Gastroesophageal sphincter (tissue), 4 donors: ENCODE data around the gene MRPS15. TPM values are rescaled to one million over a fixed set of nuclear protein-coding genes. Genes with fewer than 3 reads are reported as not detected.
A peak's percentile ranks its signal among the peaks of the same experiment; 100 is the strongest.
"Not testable (repeated sequence)": the region's sequence is repeated elsewhere in the genome, so short reads cannot be mapped to it uniquely, and the experiment has no call there.

Experiments used
- ATAC-seq: fragments of 150-250 bp; one replicate; pipeline ENCODE4 v1.9.1; 2016; ENCODE audit warnings: mild to moderate bottlenecking, moderate library complexity
- H3K27ac ChIP-seq, 4 donors: fragments of 200-600 bp; sonication (generic) in 3 of 4; 1 replicate in 3 of 4; 2 replicates in 1 of 4; pipeline ENCODE4 v1.5.1; 2016 to 2019
- H3K27me3 ChIP-seq: fragments of 200-600 bp; sonication (generic); one replicate; pipeline ENCODE4 v1.5.1; 2019
- H3K36me3 ChIP-seq, 2 donors: fragments of 200-600 bp; sonication (generic); one replicate each; pipeline ENCODE4 v1.5.1; 2019; ENCODE audit warnings: control low read depth in 1 of 2
- H3K4me1 ChIP-seq, 3 donors: fragments of 200-600 bp; sonication (generic); 1 replicate in 2 of 3; 2 replicates in 1 of 3; pipeline ENCODE4 v1.5.1; 2016 to 2019; ENCODE audit warnings: control low read depth in 2 of 3
- H3K4me3 ChIP-seq, 2 donors: fragments of 200-600 bp; sonication (generic); one replicate each; pipeline ENCODE4 v1.5.1; 2019; ENCODE audit warnings: mild to moderate bottlenecking in 1 of 2, moderate library complexity in 1 of 2
- H3K9me3 ChIP-seq, 3 donors: fragments of 200-600 bp; sonication (generic); one replicate each; pipeline ENCODE4 v1.5.1; 2017 to 2019; ENCODE audit warnings: control low read depth in 2 of 3
- CTCF ChIP-seq, 4 experiments: fragments of 200-600 bp in 2 of 4; fragments of 450-650 bp in 2 of 4; sonication (generic) in 1 of 4; IDR thresholded peaks; one replicate each; pipeline ENCODE4 v1.5.1; 2017 to 2019; ENCODE audit warnings: antibody characterized with exemption in 4 of 4, mild to moderate bottlenecking in 2 of 4, moderate library complexity in 2 of 4
- EP300 ChIP-seq: sonication (generic); formaldehyde crosslinking; IDR thresholded peaks from one replicate; pipeline ENCODE4 v1.6.1; 2017; ENCODE audit warnings: antibody characterized with exemption, mild to moderate bottlenecking
- POLR2A ChIP-seq, 2 donors: fragments of 450-650 bp; IDR thresholded peaks; one replicate each; pipeline ENCODE4 v1.6.1; 2017; ENCODE audit warnings: antibody characterized with exemption in 2 of 2, mild to moderate bottlenecking in 2 of 2, moderate library complexity in 1 of 2
- POLR2AphosphoS5 ChIP-seq: sonication (generic); formaldehyde crosslinking; IDR thresholded peaks from one replicate; pipeline ENCODE4 v1.6.1; 2017; ENCODE audit warnings: antibody characterized with exemption
- WGBS, 2 donors: methylation state at CpG; one replicate each; pipeline ENCODE4 v1.1.5; 2018; ENCODE audit warnings: low coverage in 1 of 2; 5-methylcytosine and 5-hydroxymethylcytosine counted together
- total RNA-seq, 4 donors: library from RNA; depleted of rRNA; stranded (reverse); fragments of >200 nt; gene quantifications; one replicate each; pipeline ENCODE4 v1.1.0, GENCODE V29; 2016

The MRPS15 gene
- total RNA-seq, 4 donors from 2014 or later = 52.6 to 68.5 (median 61.3) TPM

DNA sequence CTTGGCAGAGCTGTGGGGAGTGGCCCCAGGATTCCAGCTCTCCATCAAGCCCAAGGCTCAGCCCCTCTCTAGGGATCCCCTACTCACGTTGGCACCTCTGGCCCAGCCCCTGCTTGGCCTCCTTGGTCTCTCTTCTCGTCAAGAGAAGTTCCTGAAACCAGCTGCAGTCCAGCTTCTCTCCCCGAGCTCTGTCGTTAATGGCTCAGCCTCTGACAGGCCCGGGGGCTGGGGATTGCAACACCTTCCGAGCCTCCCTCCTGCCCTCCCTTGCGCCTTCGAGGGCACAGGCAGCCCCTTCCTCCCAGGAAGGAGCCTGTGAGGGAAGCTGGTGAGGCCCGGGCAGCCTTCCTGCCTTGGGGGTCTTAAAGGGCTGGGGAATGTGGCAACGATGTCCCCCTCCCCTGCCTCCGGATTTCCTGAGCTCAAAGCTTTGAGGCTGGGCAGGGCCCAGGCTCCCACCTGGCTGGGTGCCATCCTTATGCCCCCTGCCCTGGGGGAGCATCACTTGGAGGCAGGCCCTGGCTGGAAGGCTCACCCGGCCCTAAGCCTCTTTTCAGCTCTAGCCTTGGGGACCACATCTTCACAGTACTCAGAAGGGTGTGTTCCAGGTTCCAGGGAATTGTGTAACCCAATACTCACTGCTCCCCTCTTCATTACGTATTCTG, 18.7 kb upstream of the MRPS15 start, which contains the start of gene CSF3R:
CSF3R (minus strand) TSS at position 190 of the 665 bp plus-strand sequence. CDS start 3,417 bp downstream, outside the sequence.
- Histone ChIP-seq H3K27me3 (peaks cover 43% of the 10 kb centered on the region), H3K4me1 (peaks cover 0 to 3% (median 0%) of the 10 kb centered on the region in 3 donors), H3K4me3 (peak within 1 kb of the TSS in 1 of 2 donors; percentile 18), H3K36me3 (no peaks in the 10 kb centered on the region), H3K9me3 (no peaks in the 10 kb centered on the region), H3K27ac (no peak within 1 kb of the TSS)
- WGBS, 2 donors = 33 to 80% methylated on average over 1 to 5 of the region's 13 CpGs
- no peak for ATAC-seq
- TF ChIP-seq POLR2AphosphoS5 = no peak

- Histone ChIP-seq H3K27ac (no peak overlapping the region), H3K4me3 (peak overlapping the region in 1 of 2 donors; percentile 18), H3K9me3 (no peaks in the 10 kb centered on the region), H3K4me1 (peaks cover 0 to 3% (median 0%) of the 10 kb centered on the region in 3 donors), H3K36me3 (no peaks in the 10 kb centered on the region), H3K27me3 (peaks cover 35% of the 10 kb centered on the region)
- no peak for ATAC-seq
- 22 to 28% methylated on average over 14 to 23 of the region's 26 CpGs for WGBS, 2 donors
- TF ChIP-seq POLR2AphosphoS5 = no peak
- TF ChIP-seq POLR2A (IDR thresholded peaks at IDR 0.05) = no peak
- TF ChIP-seq CTCF (IDR thresholded peaks at IDR 0.05) = no peak
- TF ChIP-seq EP300 = no peak
Observed at GRCh38 chr1:36481771-36482723, 17.9 kb upstream of the MRPS15 start.

DNA sequence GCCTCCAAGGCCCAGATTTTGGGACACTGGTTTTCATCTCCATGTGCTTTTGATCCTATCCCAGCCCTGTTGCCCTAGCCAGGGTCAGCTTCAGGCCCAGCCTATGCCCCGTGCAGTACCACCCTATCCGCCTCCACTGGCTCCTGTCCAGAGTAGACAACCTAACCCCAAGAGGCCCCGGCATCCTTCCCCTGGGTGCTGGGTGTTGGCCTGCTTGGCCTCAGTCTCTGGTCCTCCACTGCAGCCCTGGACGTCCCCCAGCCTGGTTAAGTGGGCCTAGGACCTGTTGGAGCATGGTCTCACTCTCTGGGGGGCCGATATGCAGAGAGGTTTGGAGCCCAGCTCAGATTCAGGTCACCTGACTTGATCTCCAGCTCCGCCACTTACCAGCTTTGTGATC, 16.9 kb upstream of the MRPS15 start:
- Histone ChIP-seq H3K9me3 (no peaks in the 10 kb centered on the region), H3K36me3 (no peaks in the 10 kb centered on the region), H3K4me3 (no peak overlapping the region), H3K4me1 (peaks cover 0 to 3% (median 0%) of the 10 kb centered on the region in 3 donors), H3K27me3 (peaks cover 33% of the 10 kb centered on the region), H3K27ac (no peak overlapping the region)
- TF ChIP-seq POLR2AphosphoS5 = no peak
- TF ChIP-seq EP300 = no peak
- TF ChIP-seq CTCF (IDR thresholded peaks at IDR 0.05) = no peak
- no peak for TF ChIP-seq POLR2A (IDR thresholded peaks at IDR 0.05)
- ATAC-seq = no peak
- WGBS, 2 donors = 69 to 80% methylated on average over 3 to 5 of the region's 6 CpGs

GRCh38 chr1:36480161-36480560, 16.0 kb upstream of the MRPS15 start:
- peaks cover 33% of the 10 kb centered on the region for H3K27me3 ChIP-seq
- no peaks in the 10 kb centered on the region for H3K36me3 ChIP-seq
- WGBS, 2 donors = no CpG with 5 or more reads among the region's 2 CpGs
- no peak overlapping the region for H3K27ac ChIP-seq
- no peak for ATAC-seq
- H3K4me1 ChIP-seq = peaks cover 0 to 3% (median 0%) of the 10 kb centered on the region in 3 donors
- no peaks in the 10 kb centered on the region for H3K9me3 ChIP-seq
- H3K4me3 ChIP-seq = no peak overlapping the region
- no peak for TF ChIP-seq POLR2A (IDR thresholded peaks at IDR 0.05)

DNA sequence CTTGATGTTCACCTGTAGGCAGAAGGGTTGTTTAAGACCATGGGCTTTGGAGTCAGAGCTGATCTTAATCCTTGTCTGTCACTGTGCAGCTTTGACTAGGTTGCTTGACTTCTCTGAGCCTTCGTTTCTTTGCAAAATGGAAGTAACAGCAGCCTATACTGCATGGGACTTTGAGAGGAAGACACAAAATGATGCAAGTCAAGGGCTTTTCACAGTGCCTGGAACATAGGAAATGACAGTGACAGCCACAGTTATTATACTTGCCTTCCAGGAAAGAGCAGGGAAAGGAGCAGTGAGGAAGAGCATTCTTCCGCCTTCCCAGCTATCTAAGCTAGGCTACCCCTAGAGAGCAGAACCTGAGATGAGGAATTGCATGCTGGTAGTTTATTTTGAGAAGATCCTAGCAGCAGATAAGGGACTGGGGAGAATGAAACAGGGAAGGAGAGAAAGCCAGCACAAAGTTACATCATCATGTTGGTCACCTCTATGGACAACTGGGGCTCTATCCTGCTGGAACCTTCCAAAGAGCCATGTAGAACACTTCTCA, 15.4 kb upstream of the MRPS15 start:
- no peak for ATAC-seq
- H3K27ac ChIP-seq = no peak overlapping the region
- peaks cover 0 to 3% (median 0%) of the 10 kb centered on the region in 3 donors for H3K4me1 ChIP-seq
- 69 to 80% methylated on average over 1 to 2 of the region's 2 CpGs for WGBS, 2 donors
- H3K4me3 ChIP-seq = no peak overlapping the region
- H3K27me3 ChIP-seq = peaks cover 33% of the 10 kb centered on the region
- TF ChIP-seq EP300 = no peak
- TF ChIP-seq CTCF (IDR thresholded peaks at IDR 0.05) = no peak
- TF ChIP-seq POLR2A (IDR thresholded peaks at IDR 0.05) = no peak
- no peak for TF ChIP-seq POLR2AphosphoS5
- H3K9me3 ChIP-seq = no peaks in the 10 kb centered on the region
- H3K36me3 ChIP-seq = no peaks in the 10 kb centered on the region

DNA sequence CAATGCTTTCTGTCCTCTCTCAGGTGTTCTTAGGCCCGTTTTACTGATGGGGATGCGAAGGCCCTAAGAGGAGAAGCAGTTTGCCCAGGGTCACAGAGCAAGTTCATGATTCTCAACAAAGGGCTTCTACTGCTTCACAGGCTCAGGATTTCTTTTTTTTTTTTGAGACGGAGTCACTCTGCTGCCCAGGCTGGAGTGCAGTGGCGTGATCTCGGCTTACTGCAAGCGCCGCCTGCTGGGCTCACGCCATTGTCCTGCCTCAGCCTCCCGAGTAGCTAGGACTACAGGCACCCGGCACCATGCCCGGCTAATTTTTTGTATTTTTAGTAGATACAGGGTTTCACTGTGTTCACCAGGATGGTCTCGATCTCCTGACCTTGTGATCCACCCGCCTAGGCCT, 13.4 kb upstream of the MRPS15 start:
- not testable (repeated sequence) for H3K36me3 ChIP-seq, H3K4me1 ChIP-seq, H3K9me3 ChIP-seq, H3K27ac ChIP-seq, H3K4me3 ChIP-seq, ATAC-seq
- peaks cover 33% of the 10 kb centered on the region for H3K27me3 ChIP-seq
- WGBS, 2 donors = 76% methylated on average over 3 of the region's 13 CpGs
